ENCODE results near the gene FOXP1. TPM values are rescaled to one million over a fixed set of nuclear protein-coding genes. Genes with fewer than 3 reads are reported as not detected.

FOXP1 gene
- polyA plus RNA-seq, 1 donor from 2014 or later, result 5.6 TPM

DNA sequence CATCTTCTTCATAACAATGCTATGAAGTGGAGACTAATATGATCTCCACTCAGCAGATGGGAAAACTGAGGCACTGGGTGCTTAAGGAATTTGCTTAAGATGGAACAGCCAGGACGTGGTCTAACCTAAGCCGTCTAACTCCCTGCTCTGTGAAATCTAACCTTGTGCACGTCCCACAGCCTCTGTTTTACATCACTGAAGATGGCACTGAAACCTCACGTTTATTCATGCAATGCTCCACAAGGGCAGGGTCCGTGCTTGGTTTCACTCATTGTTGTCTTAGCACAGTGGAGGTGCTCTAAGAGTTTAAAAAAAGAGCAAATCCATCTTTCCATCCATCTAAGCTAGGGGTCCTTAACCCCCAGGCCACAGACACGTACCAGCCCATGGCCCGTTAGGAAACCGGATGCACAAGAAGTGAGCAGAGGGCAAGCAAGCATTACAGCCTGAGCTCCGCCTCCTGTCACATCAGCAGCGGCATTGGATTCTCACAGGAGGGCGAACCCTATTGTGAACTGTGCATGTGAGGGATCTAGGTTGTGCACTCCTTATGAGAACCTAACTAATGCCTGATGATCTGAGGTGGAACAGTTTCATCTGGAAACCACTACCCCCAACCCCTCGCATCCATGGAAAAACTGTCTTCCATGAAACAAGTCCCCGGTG lies 118.0 kb downstream of the FOXP1 start:
- H3K79me2 ChIP-seq (replicated peaks; ENCODE audit: insufficient read depth, low read length), result no peaks in the 10 kb centered on the region
- no peaks in the 10 kb centered on the region for H3K36me3 ChIP-seq (ENCODE audit: insufficient read depth, low read length)
- no peak overlapping the region for H3K4me3 ChIP-seq (ENCODE audit: low read length)
- H2AFZ ChIP-seq (ENCODE audit: low read depth, low read length), result no peak overlapping the region
- H3K4me2 ChIP-seq (ENCODE audit: low read length), result no peak overlapping the region
- no peak overlapping the region for H3K27ac ChIP-seq (ENCODE audit: low read length)
- no peak for TF ChIP-seq MXI1 (conservative IDR thresholded peaks at IDR 0.05; ENCODE audit: poor library complexity, severe bottlenecking)
- H3K9me3 ChIP-seq (ENCODE audit: low read length), result no peaks in the 10 kb centered on the region
- no peaks in the 10 kb centered on the region for H3K27me3 ChIP-seq (ENCODE audit: insufficient read depth, low read depth, low read length)
- H4K20me1 ChIP-seq (ENCODE audit: insufficient read depth), result no peaks in the 10 kb centered on the region
- H3K9me2 ChIP-seq (ENCODE audit: insufficient read depth, low read length), result no peaks in the 10 kb centered on the region
- no peak overlapping the region for H3K9ac ChIP-seq (ENCODE audit: low read length)
- H3F3A ChIP-seq (ENCODE audit: insufficient read depth, low read length, poor library complexity, severe bottlenecking), result no peaks in the 10 kb centered on the region

- no peak overlapping the region for H2AFZ ChIP-seq (ENCODE audit: low read depth, low read length)
- H3K36me3 ChIP-seq (ENCODE audit: insufficient read depth, low read length), result no peaks in the 10 kb centered on the region
- no peak overlapping the region for H3K27ac ChIP-seq (ENCODE audit: low read length)
- H3K4me2 ChIP-seq (ENCODE audit: low read length), result no peak overlapping the region
- H3K79me2 ChIP-seq (replicated peaks; ENCODE audit: insufficient read depth, low read length), result peaks cover under 1% of the 10 kb centered on the region
- TF ChIP-seq EP300 (conservative IDR thresholded peaks at IDR 0.05; ENCODE audit: poor library complexity, severe bottlenecking) (no peak), MXI1 (conservative IDR thresholded peaks at IDR 0.05; ENCODE audit: poor library complexity, severe bottlenecking) (no peak), TAF1 (IDR thresholded peaks at IDR 0.05; ENCODE audit: low read depth) (no peak), EZH2 (IDR thresholded peaks at IDR 0.05; ENCODE audit: borderline replicate concordance, insufficient read depth, low read length, poor library complexity, severe bottlenecking) (no peak), POLR2AphosphoS5 (IDR thresholded peaks at IDR 0.05) (no peak), SMC3 (conservative IDR thresholded peaks at IDR 0.05; ENCODE audit: poor library complexity) (no peak), REST (IDR thresholded peaks at IDR 0.05; ENCODE audit: borderline replicate concordance) (no peak), RAD21 (conservative IDR thresholded peaks at IDR 0.05) (no peak)
- TF ChIP-seq, protein P1, sequence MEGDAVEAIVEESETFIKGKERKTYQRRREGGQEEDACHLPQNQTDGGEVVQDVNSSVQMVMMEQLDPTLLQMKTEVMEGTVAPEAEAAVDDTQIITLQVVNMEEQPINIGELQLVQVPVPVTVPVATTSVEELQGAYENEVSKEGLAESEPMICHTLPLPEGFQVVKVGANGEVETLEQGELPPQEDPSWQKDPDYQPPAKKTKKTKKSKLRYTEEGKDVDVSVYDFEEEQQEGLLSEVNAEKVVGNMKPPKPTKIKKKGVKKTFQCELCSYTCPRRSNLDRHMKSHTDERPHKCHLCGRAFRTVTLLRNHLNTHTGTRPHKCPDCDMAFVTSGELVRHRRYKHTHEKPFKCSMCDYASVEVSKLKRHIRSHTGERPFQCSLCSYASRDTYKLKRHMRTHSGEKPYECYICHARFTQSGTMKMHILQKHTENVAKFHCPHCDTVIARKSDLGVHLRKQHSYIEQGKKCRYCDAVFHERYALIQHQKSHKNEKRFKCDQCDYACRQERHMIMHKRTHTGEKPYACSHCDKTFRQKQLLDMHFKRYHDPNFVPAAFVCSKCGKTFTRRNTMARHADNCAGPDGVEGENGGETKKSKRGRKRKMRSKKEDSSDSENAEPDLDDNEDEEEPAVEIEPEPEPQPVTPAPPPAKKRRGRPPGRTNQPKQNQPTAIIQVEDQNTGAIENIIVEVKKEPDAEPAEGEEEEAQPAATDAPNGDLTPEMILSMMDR (IDR thresholded peaks at IDR 0.05; ENCODE audit: poor library complexity, severe bottlenecking), result no peak
- no peaks in the 10 kb centered on the region for H4K20me1 ChIP-seq (ENCODE audit: insufficient read depth)
- no peaks in the 10 kb centered on the region for H3K9me2 ChIP-seq (ENCODE audit: insufficient read depth, low read length)
- H3K9ac ChIP-seq (ENCODE audit: low read length), result no peak overlapping the region
- H3K27me3 ChIP-seq (ENCODE audit: insufficient read depth, low read depth, low read length), result no peaks in the 10 kb centered on the region
- no peaks in the 10 kb centered on the region for H3F3A ChIP-seq (ENCODE audit: insufficient read depth, low read length, poor library complexity, severe bottlenecking)
- no peak overlapping the region for H3K4me3 ChIP-seq (ENCODE audit: low read length)
- no peaks in the 10 kb centered on the region for H3K9me3 ChIP-seq (ENCODE audit: low read length)
Measured at GRCh38 chr3:71464613-71465012, 118.9 kb downstream of the FOXP1 start.
